Panc1 (cell line): ENCODE results near the gene AANAT. TPM values are rescaled to one million over a fixed set of nuclear protein-coding genes. Genes with fewer than 3 reads are reported as not detected.
"Not testable (repeated sequence)": the region's sequence is repeated elsewhere in the genome, so short reads cannot be mapped to it uniquely, and the experiment has no call there.

Experiments
- ATAC-seq: fragments of 200-7000 bp; cut with Tn5 transposase; 2 replicates; pipeline ENCODE4 v1.9.1; 2020; ENCODE audit warnings: mild to moderate bottlenecking, moderate library complexity
- BruUV-seq: library from RNA; stranded (reverse); fragments of 400-500 nt; replicated peaks from 2 replicates; lab custom pipeline; 2021; lab: Mats Ljungman, UMichigan
- CTCF ChIA-PET: fragments of 300-600 bp; sonication (Branson Sonifier 250); formaldehyde crosslinking; loops from one replicate; lab custom pipeline; 2022; ENCODE audit warnings: antibody characterized with exemption; lab: Charles Lee
- POLR2A ChIA-PET: fragments of 300-600 bp; sonication (Branson Sonifier 250); formaldehyde crosslinking; loops from one replicate; lab custom pipeline; 2022; ENCODE audit warnings: antibody characterized with exemption; lab: Charles Lee
- DNase-seq: peaks from one replicate; pipeline ENCODE4 v3.0.0-alpha.2; 2010; ENCODE audit warnings: low read depth, low spot score
- H3K27ac ChIP-seq: 2 replicates; pipeline ENCODE4 v1.5.1; 2011; ENCODE audit warnings: mild to moderate bottlenecking, low read length, inconsistent platforms
- H3K27me3 ChIP-seq: fragments of 200-500 bp; sonication (Bioruptor generic); 2 replicates; pipeline ENCODE4 v1.6.0; 2014; ENCODE audit warnings: low read length, inconsistent platforms; ENCODE audit not compliant: control insufficient read depth, insufficient read depth
- H3K36me3 ChIP-seq: fragments of 200-500 bp; sonication (Bioruptor generic); 2 replicates; pipeline ENCODE4 v1.5.1; 2014; ENCODE audit warnings: inconsistent platforms, mild to moderate bottlenecking, low read length, moderate library complexity; ENCODE audit not compliant: control insufficient read depth, insufficient read depth
- H3K4me1 ChIP-seq: 2 replicates; pipeline ENCODE4 v1.5.1; 2011; ENCODE audit warnings: inconsistent platforms, mild to moderate bottlenecking, low read length, moderate library complexity; ENCODE audit not compliant: control insufficient read depth, insufficient read depth
- H3K4me3 ChIP-seq, 2 experiments: 2 replicates each; pipeline ENCODE4 v1.5.1; 2011 to 2012; ENCODE audit warnings: low read depth in 2 of 2, low read length in 2 of 2, mild to moderate bottlenecking in 2 of 2, inconsistent platforms in 1 of 2, moderate library complexity in 1 of 2
- H3K9me3 ChIP-seq: fragments of 200-500 bp; sonication (Bioruptor generic); 2 replicates; pipeline ENCODE4 v1.5.1; 2014; ENCODE audit warnings: low read depth, mild to moderate bottlenecking, inconsistent platforms, low read length, moderate library complexity; ENCODE audit not compliant: control insufficient read depth, insufficient read depth
- POLR2AphosphoS5 ChIP-seq: IDR thresholded peaks from 2 replicates; pipeline ENCODE4 v1.6.1; 2012; ENCODE audit warnings: mild to moderate bottlenecking, low read depth, low read length, moderate library complexity
- SIN3A ChIP-seq: IDR thresholded peaks from 2 replicates; pipeline ENCODE4 v1.6.1; 2012; ENCODE audit warnings: low read depth, mild to moderate bottlenecking, low read length, moderate library complexity, borderline replicate concordance; ENCODE audit not compliant: insufficient read depth
- TCF7L2 ChIP-seq: IDR thresholded peaks from 2 replicates; pipeline ENCODE4 v1.6.1; 2011; ENCODE audit warnings: mild to moderate bottlenecking, low read depth, low read length, inconsistent platforms
- in situ Hi-C: cut with HindIII; loops from 2 replicates; pipeline ENCODE4 v1.10.0; 2016; ENCODE audit warnings: low sequenced_read_pairs, low pct_unique_long_range_greater_than_20kb
- intact Hi-C: fragments of 100-400 bp; cut with micrococcal nuclease; formaldehyde crosslinking; loops from one replicate; pipeline ENCODE4 v1.10.0; 2022; ENCODE audit not compliant: unreplicated experiment
- total RNA-seq: library from RNA; stranded (reverse); gene quantifications from one replicate; pipeline ENCODE4 v1.2.1, GENCODE V29; 2021; ENCODE audit not compliant: unreplicated experiment
- TF ChIP-seq, protein P1 (sequence below): fragments of 450-650 bp; IDR thresholded peaks from 2 replicates; pipeline ENCODE4 v1.5.1; 2017; ENCODE audit warnings: mild to moderate bottlenecking
- TF ChIP-seq, protein P2 (sequence below), 2 experiments: IDR thresholded peaks; 2 replicates each; pipeline ENCODE4 v1.6.1; 2011 to 2012; ENCODE audit warnings: low read depth in 2 of 2, control low read depth in 1 of 2, low read length in 1 of 2, mild to moderate bottlenecking in 1 of 2, moderate library complexity in 1 of 2; ENCODE audit not compliant: insufficient read depth in 1 of 2

AANAT gene
- total RNA-seq, 1 experiment from 2014 or later = not detected

DNA sequence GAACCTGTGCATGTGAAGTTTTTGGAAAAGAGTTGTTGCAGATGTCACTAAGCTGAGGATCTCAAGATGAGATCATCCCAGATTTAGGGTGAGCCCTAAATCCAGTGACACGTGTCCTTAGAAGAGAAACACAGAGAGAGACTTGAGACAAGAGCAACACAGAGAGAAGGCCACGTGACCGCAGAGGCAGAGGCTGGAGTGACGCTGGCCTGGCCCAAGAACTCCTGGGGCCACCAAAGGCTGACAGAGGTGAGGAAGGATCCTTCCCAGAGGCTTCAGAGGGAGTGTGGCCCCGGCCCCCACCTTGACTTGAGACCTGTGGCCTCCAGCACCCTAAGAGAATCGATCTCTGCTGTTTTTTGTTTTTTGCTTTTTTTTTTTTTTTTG is 45.9 kb downstream of the AANAT start:
- BruUV-seq = no TSS peak
- H3K27ac ChIP-seq = no peak overlapping the region
- no peaks in the 10 kb centered on the region for H3K9me3 ChIP-seq
- no peaks in the 10 kb centered on the region for H3K27me3 ChIP-seq
- ChIA-PET POLR2A (no interaction called here), CTCF (no interaction called here)
- no peaks in the 10 kb centered on the region for H3K4me1 ChIP-seq
- no peaks in the 10 kb centered on the region for H3K36me3 ChIP-seq
- TF ChIP-seq, protein P1, sequence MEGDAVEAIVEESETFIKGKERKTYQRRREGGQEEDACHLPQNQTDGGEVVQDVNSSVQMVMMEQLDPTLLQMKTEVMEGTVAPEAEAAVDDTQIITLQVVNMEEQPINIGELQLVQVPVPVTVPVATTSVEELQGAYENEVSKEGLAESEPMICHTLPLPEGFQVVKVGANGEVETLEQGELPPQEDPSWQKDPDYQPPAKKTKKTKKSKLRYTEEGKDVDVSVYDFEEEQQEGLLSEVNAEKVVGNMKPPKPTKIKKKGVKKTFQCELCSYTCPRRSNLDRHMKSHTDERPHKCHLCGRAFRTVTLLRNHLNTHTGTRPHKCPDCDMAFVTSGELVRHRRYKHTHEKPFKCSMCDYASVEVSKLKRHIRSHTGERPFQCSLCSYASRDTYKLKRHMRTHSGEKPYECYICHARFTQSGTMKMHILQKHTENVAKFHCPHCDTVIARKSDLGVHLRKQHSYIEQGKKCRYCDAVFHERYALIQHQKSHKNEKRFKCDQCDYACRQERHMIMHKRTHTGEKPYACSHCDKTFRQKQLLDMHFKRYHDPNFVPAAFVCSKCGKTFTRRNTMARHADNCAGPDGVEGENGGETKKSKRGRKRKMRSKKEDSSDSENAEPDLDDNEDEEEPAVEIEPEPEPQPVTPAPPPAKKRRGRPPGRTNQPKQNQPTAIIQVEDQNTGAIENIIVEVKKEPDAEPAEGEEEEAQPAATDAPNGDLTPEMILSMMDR = no peak
- TF ChIP-seq, protein P2, sequence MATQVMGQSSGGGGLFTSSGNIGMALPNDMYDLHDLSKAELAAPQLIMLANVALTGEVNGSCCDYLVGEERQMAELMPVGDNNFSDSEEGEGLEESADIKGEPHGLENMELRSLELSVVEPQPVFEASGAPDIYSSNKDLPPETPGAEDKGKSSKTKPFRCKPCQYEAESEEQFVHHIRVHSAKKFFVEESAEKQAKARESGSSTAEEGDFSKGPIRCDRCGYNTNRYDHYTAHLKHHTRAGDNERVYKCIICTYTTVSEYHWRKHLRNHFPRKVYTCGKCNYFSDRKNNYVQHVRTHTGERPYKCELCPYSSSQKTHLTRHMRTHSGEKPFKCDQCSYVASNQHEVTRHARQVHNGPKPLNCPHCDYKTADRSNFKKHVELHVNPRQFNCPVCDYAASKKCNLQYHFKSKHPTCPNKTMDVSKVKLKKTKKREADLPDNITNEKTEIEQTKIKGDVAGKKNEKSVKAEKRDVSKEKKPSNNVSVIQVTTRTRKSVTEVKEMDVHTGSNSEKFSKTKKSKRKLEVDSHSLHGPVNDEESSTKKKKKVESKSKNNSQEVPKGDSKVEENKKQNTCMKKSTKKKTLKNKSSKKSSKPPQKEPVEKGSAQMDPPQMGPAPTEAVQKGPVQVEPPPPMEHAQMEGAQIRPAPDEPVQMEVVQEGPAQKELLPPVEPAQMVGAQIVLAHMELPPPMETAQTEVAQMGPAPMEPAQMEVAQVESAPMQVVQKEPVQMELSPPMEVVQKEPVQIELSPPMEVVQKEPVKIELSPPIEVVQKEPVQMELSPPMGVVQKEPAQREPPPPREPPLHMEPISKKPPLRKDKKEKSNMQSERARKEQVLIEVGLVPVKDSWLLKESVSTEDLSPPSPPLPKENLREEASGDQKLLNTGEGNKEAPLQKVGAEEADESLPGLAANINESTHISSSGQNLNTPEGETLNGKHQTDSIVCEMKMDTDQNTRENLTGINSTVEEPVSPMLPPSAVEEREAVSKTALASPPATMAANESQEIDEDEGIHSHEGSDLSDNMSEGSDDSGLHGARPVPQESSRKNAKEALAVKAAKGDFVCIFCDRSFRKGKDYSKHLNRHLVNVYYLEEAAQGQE (IDR thresholded peaks at IDR 0.05; ENCODE audit: insufficient read depth in 1 of 2, low read depth in 2 of 2, low read length in 1 of 2) = no peak
- TF ChIP-seq SIN3A (no peak), POLR2AphosphoS5 (no peak), TCF7L2 (no peak)
- H3K4me3 ChIP-seq = no peak overlapping the region
- DNase-seq (no peak), ATAC-seq (no peak)
- intact Hi-C loops (no loop called here), in situ Hi-C loops (no loop called here)

DNA sequence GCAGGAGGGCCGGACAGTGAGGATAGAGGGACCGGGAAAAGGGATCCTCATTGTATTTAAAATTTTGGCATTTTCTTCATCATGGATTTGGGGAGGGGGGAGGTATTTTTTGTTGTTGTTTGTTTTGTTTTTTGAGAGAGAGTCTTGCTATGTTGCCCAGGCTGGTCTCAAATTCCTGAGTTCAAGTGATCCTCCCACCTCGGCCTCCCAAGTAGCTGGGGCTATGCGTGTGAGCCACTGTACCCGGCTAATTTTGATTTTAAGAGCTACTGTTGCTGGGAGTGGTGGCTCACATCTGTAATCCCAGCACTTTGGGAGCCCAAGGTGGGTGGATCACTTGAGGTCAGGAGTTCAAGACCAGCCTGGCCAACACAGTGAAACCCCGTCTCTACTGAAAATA is 47.0 kb downstream of the AANAT start:
- CTCF ChIA-PET = interaction anchor here (0.7 kb wide), 1 partner anchor 24 kb away, joined by 3 read pairs; no protein-coding TSS in a partner anchor
- H3K4me3 ChIP-seq, POLR2A ChIA-PET, H3K9me3 ChIP-seq, H3K4me1 ChIP-seq, ATAC-seq, H3K36me3 ChIP-seq, intact Hi-C loops, BruUV-seq, DNase-seq, H3K27me3 ChIP-seq, H3K27ac ChIP-seq, in situ Hi-C loops: not testable (repeated sequence)

DNA sequence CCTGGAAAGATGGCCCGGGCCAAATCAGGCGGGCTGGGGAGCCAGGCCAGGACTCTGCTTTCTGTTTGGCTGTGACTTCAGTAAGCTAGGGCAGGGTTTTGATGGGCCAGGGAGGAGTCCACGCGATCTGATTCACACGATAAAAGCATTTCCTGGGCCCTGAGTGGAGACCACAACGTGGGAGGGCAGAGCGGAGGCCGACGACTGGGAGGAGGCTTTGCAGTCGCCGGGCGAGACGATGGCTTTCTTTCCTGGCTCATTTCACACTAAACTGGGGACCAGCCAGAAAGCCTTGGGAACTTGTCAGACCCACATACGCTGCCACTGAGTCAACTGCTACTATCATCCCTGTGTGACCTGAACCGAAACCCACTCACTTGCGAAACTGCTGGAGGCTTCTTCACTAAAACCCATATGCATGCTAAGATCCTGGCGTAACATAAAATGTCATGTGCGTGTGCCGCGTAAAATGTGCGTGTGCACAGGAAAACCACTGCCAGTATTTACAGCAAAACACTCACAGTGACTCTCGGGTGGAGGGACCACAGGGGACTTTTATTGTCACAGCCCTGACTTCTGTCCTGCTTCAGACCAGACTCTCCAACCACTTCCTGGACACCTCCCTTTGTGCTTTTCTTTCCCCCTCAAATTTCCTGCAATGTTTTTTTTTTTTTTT is 48.0 kb downstream of the AANAT start:
- H3K4me1 ChIP-seq = no peaks in the 10 kb centered on the region
- in situ Hi-C loops (no loop called here), intact Hi-C loops (no loop called here)
- no TSS peak for BruUV-seq
- no peak overlapping the region for H3K27ac ChIP-seq
- H3K36me3 ChIP-seq = no peaks in the 10 kb centered on the region
- CTCF ChIA-PET = interaction anchor here (0.7 kb wide), 1 partner anchor 156 kb away, joined by 13 read pairs; no protein-coding TSS in a partner anchor
- no peaks in the 10 kb centered on the region for H3K9me3 ChIP-seq
- POLR2A ChIA-PET = no interaction called here
- no peaks in the 10 kb centered on the region for H3K27me3 ChIP-seq
- no peak overlapping the region for H3K4me3 ChIP-seq
- no peak for ATAC-seq
- DNase-seq = no peak
- TF ChIP-seq POLR2AphosphoS5 = no peak
- TF ChIP-seq, protein P2 (IDR thresholded peaks at IDR 0.05; ENCODE audit: insufficient read depth in 1 of 2, low read depth in 2 of 2, low read length in 1 of 2) = no peak
